KMS-11 (cell line): ENCODE data around the gene FBXO9.

ENCODE experiments used
- H2AFZ ChIP-seq: fragments of 200-600 bp; sonication (generic); 2 replicates; pipeline ENCODE4 v1.6.1; 2016; ENCODE audit warnings: antibody characterized with exemption, mixed run types, low read depth
- H3K27ac ChIP-seq: fragments of 200-600 bp; sonication (generic); 2 replicates; pipeline ENCODE4 v1.6.1; 2016; ENCODE audit warnings: mild to moderate bottlenecking, mixed run types
- H3K27me3 ChIP-seq: fragments of 200-600 bp; sonication (generic); 2 replicates; pipeline ENCODE4 v1.6.1; 2017; ENCODE audit warnings: mild to moderate bottlenecking, low read depth, mixed run types, moderate library complexity; ENCODE audit not compliant: insufficient read depth
- H3K36me3 ChIP-seq: fragments of 200-600 bp; sonication (generic); 2 replicates; pipeline ENCODE4 v1.6.1; 2017; ENCODE audit warnings: mild to moderate bottlenecking, mixed run types; ENCODE audit not compliant: insufficient read depth
- H3K4me1 ChIP-seq: fragments of 200-600 bp; sonication (generic); 2 replicates; pipeline ENCODE4 v1.6.1; 2016; ENCODE audit warnings: mild to moderate bottlenecking, low read depth, mixed run types; ENCODE audit not compliant: poor library complexity, severe bottlenecking
- H3K4me2 ChIP-seq: fragments of 200-600 bp; sonication (generic); 2 replicates; pipeline ENCODE4 v1.7.0; 2016; ENCODE audit warnings: mild to moderate bottlenecking, mixed run types
- H3K4me3 ChIP-seq: fragments of 200-600 bp; sonication (generic); IDR thresholded peaks from 2 replicates; pipeline ENCODE4 v1.6.1; 2017; ENCODE audit warnings: low read depth, low read length, mixed read lengths; ENCODE audit not compliant: insufficient read depth
- H3K79me2 ChIP-seq: fragments of 200-600 bp; sonication (generic); 2 replicates; pipeline ENCODE4 v1.6.1; 2016; ENCODE audit warnings: low read depth, mixed run types; ENCODE audit not compliant: insufficient read depth
- H3K9ac ChIP-seq: fragments of 200-600 bp; sonication (generic); 2 replicates; pipeline ENCODE4 v1.6.1; 2016; ENCODE audit warnings: mild to moderate bottlenecking, mixed run types
- H4K20me1 ChIP-seq: fragments of 200-600 bp; sonication (generic); 2 replicates; pipeline ENCODE4 v1.6.1; 2016; ENCODE audit warnings: mild to moderate bottlenecking, mixed run types; ENCODE audit not compliant: insufficient read depth
- CTCF ChIP-seq: fragments of 200-600 bp; sonication (generic); conservative IDR thresholded peaks from 2 replicates; pipeline ENCODE4 v1.6.1; 2017; ENCODE audit warnings: low read depth, mild to moderate bottlenecking, antibody characterized with exemption, low read length, moderate library complexity, mixed read lengths

FBXO9 gene

DNA sequence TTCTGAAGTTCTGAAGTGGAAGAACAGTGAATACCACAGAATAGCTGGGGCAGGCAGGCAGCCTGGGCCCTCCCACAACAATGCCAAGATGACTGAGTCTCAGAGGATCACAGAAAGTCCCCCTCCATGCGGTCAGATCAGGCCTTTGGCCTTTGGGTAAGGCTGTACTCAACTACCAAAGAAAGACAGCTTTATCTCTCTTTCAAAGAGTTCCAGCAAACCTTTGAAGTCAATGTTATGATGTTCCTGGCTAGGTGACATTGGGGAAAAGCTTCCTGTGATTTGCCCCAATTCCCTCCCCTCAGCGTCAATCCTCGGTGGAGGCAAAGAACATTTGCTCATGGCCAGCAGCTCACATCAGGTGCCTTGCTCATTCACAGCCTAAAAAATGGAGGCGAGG lies 10.7 kb upstream of the FBXO9 start:
- Histone ChIP-seq H3K4me3 (no peak overlapping the region), H3K36me3 (no peaks in the 10 kb centered on the region), H3K4me1 (peaks cover 80% of the 10 kb centered on the region), H3K4me2 (0 out of 2 replicates have a peak overlapping the region, but pooled peaks have one; percentile 34), H3K27me3 (no peaks in the 10 kb centered on the region), H3K9ac (no peak overlapping the region), H3K27ac (no peak overlapping the region), H2AFZ (no peak overlapping the region), H4K20me1 (no peaks in the 10 kb centered on the region), H3K79me2 (peaks cover 80% of the 10 kb centered on the region)
- TF ChIP-seq CTCF: no peak

- TF ChIP-seq CTCF: no peak
- Histone ChIP-seq H3K36me3 (no peaks in the 10 kb centered on the region), H4K20me1 (no peaks in the 10 kb centered on the region), H3K4me2 (peak overlapping the region; percentile 34), H3K27me3 (no peaks in the 10 kb centered on the region), H2AFZ (no peak overlapping the region), H3K9ac (no peak overlapping the region), H3K4me1 (peaks cover 79% of the 10 kb centered on the region), H3K27ac (no peak overlapping the region), H3K4me3 (no peak overlapping the region), H3K79me2 (peaks cover 94% of the 10 kb centered on the region)
Observed at GRCh38 chr6:53055873-53056272, 9.3 kb upstream of the FBXO9 start.

DNA sequence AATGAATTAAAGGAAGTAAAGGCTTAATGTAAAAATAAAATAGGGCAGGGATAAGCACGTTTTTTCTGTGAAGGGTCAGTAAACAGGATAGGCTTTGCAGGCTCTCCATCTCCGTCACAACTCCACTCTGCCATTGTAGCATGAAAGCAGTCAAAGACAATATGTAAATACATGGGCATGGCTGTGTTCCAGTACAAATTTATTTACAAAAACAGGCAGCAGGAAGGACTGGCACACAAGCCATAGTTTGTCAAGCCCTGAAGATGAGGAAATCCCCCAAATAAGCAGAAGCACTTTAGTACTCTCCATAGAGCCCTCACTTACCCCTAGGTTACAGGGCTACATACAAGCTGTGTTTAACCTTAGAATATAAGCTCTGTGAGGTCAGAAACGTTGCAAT lies 8.9 kb upstream of the FBXO9 start:
- H4K20me1 ChIP-seq: no peaks in the 10 kb centered on the region
- TF ChIP-seq CTCF: no peak
- H3K79me2 ChIP-seq: peaks cover 97% of the 10 kb centered on the region
- H3K9ac ChIP-seq: no peak overlapping the region
- no peak overlapping the region for H2AFZ ChIP-seq
- H3K27me3 ChIP-seq: no peaks in the 10 kb centered on the region
- H3K36me3 ChIP-seq: no peaks in the 10 kb centered on the region
- no peak overlapping the region for H3K4me3 ChIP-seq
- peak overlapping the region; percentile 34 for H3K4me2 ChIP-seq
- peaks cover 77% of the 10 kb centered on the region for H3K4me1 ChIP-seq
- H3K27ac ChIP-seq: no peak overlapping the region

GRCh38 chr6:53058388-53059195 lies 6.6 kb upstream of the FBXO9 start:
- H4K20me1 ChIP-seq: no peaks in the 10 kb centered on the region
- H3K4me3 ChIP-seq: no peak overlapping the region
- H2AFZ ChIP-seq: no peak overlapping the region
- H3K27ac ChIP-seq: peak overlapping the region; percentile 83; the same call in 1 of the 2 replicates
- no peaks in the 10 kb centered on the region for H3K36me3 ChIP-seq
- peaks cover 88% of the 10 kb centered on the region for H3K4me1 ChIP-seq
- H3K9ac ChIP-seq: peak overlapping the region; percentile 8; the same call in 1 of the 2 replicates
- peak overlapping the region; percentile 83 for H3K4me2 ChIP-seq
- peaks cover 79% of the 10 kb centered on the region for H3K79me2 ChIP-seq
- no peaks in the 10 kb centered on the region for H3K27me3 ChIP-seq
- TF ChIP-seq CTCF: no peak
